GM21786 (cell line): Measurements from ENCODE around the gene ENOX1.

Experiments
- ATAC-seq: cut with Tn5 transposase; IDR thresholded peaks from one replicate; pipeline ENCODE4 v1.9.1; 2021; ENCODE audit not compliant: unreplicated experiment

The ENOX1 gene

GRCh38 chr13:43551897-43552456 is 234.8 kb downstream of the ENOX1 start:
- ATAC-seq: no peak

- no peak for ATAC-seq
These were observed 240.0 kb downstream of the ENOX1 start for GRCh38 chr13:43546816-43547215.

- ATAC-seq: no peak
These were observed 240.5 kb downstream of the ENOX1 start for GRCh38 chr13:43546251-43546650.

- ATAC-seq: no peak
These were observed 241.4 kb downstream of the ENOX1 start for GRCh38 chr13:43545317-43545874.

- ATAC-seq: no peak
These were observed 242.1 kb downstream of the ENOX1 start for GRCh38 chr13:43544631-43545030.

- no peak for ATAC-seq
These were observed 242.8 kb downstream of the ENOX1 start for GRCh38 chr13:43544011-43544410.

- ATAC-seq: no peak
These were observed 243.4 kb downstream of the ENOX1 start for GRCh38 chr13:43543331-43543730.

GRCh38 chr13:43537124-43537523 is 249.6 kb downstream of the ENOX1 start:
- no peak for ATAC-seq

GRCh38 chr13:43529796-43530195 is 257.0 kb downstream of the ENOX1 start:
- ATAC-seq: no peak

GRCh38 chr13:43528992-43529391 is 257.8 kb downstream of the ENOX1 start:
- ATAC-seq: no peak

- no peak for ATAC-seq
These were observed 264.0 kb downstream of the ENOX1 start for GRCh38 chr13:43522788-43523187.

- no peak for ATAC-seq
These were observed 266.4 kb downstream of the ENOX1 start for GRCh38 chr13:43520351-43520750.

- ATAC-seq: no peak
These were observed 267.9 kb downstream of the ENOX1 start for GRCh38 chr13:43518833-43519232.

GRCh38 chr13:43516401-43516833 is 270.4 kb downstream of the ENOX1 start:
- no peak for ATAC-seq

- ATAC-seq: no peak
These were observed 271.2 kb downstream of the ENOX1 start for GRCh38 chr13:43515531-43515930.

- ATAC-seq: no peak
These were observed 272.5 kb downstream of the ENOX1 start for GRCh38 chr13:43514311-43514710.

- ATAC-seq: no peak
These were observed 274.6 kb downstream of the ENOX1 start for GRCh38 chr13:43512221-43512620.

GRCh38 chr13:43510956-43511901 is 275.5 kb downstream of the ENOX1 start:
- ATAC-seq: no peak

- ATAC-seq: no peak
These were observed 291.0 kb downstream of the ENOX1 start for GRCh38 chr13:43495732-43496131.

- ATAC-seq: no peak
These were observed 292.6 kb downstream of the ENOX1 start for GRCh38 chr13:43494206-43494605.

GRCh38 chr13:43493496-43494000 is 293.2 kb downstream of the ENOX1 start:
- no peak for ATAC-seq

- ATAC-seq: no peak
These were observed 294.0 kb downstream of the ENOX1 start for GRCh38 chr13:43492745-43493144.
